Nephron (organoid): ENCODE measurements around the gene MAPK14.

ENCODE experiments used
- H3K27ac Mint-ChIP-seq, 3 experiments: 2 replicates each; pipeline ENCODE4 v1.8.0; 2020; ENCODE audit warnings: mixed read lengths in 3 of 3, mild to moderate bottlenecking in 2 of 3, moderate library complexity in 1 of 3
- H3K27me3 Mint-ChIP-seq: 2 replicates; pipeline ENCODE4 v1.8.0; 2021; ENCODE audit warnings: low read depth, mild to moderate bottlenecking, moderate library complexity, mixed read lengths
- H3K36me3 Mint-ChIP-seq: 2 replicates; pipeline ENCODE4 v1.8.0; 2020; ENCODE audit warnings: low read depth, mixed read lengths
- H3K4me1 Mint-ChIP-seq: 2 replicates; pipeline ENCODE4 v1.8.0; 2020; ENCODE audit warnings: mixed read lengths
- H3K4me3 Mint-ChIP-seq, 3 experiments: 2 replicates each; pipeline ENCODE4 v1.8.0; 2020; ENCODE audit warnings: mild to moderate bottlenecking in 3 of 3, mixed read lengths in 3 of 3, moderate library complexity in 2 of 3
- H3K9me3 Mint-ChIP-seq: 2 replicates; pipeline ENCODE4 v1.8.0; 2020; ENCODE audit warnings: mixed read lengths
- CTCF ChIP-seq, 3 experiments: fragments of 200-600 bp; sonication (generic); IDR thresholded peaks; one replicate each; pipeline ENCODE4 v1.5.0; 2021; ENCODE audit warnings: antibody characterized with exemption in 3 of 3; ENCODE audit not compliant: unreplicated experiment in 3 of 3

MAPK14 gene

GRCh38 chr6:36119209-36119608 is 91.6 kb downstream of the MAPK14 start:
- H3K27me3 Mint-ChIP-seq, result no peaks in the 10 kb centered on the region
- H3K36me3 Mint-ChIP-seq, result no peaks in the 10 kb centered on the region
- peaks cover 17% of the 10 kb centered on the region for H3K4me1 Mint-ChIP-seq
- H3K27ac Mint-ChIP-seq, result no peak overlapping the region
- no peak overlapping the region for H3K4me3 Mint-ChIP-seq
- TF ChIP-seq CTCF (IDR thresholded peaks at IDR 0.05; ENCODE audit: unreplicated experiment in 3 of 3), result no peak
- no peaks in the 10 kb centered on the region for H3K9me3 Mint-ChIP-seq

- H3K4me1 Mint-ChIP-seq, result peaks cover 13% of the 10 kb centered on the region
- no peaks in the 10 kb centered on the region for H3K27me3 Mint-ChIP-seq
- no peak overlapping the region for H3K4me3 Mint-ChIP-seq
- H3K9me3 Mint-ChIP-seq, result no peaks in the 10 kb centered on the region
- H3K36me3 Mint-ChIP-seq, result no peaks in the 10 kb centered on the region
- no peak for TF ChIP-seq CTCF (IDR thresholded peaks at IDR 0.05; ENCODE audit: unreplicated experiment in 3 of 3)
- H3K27ac Mint-ChIP-seq, result no peak overlapping the region
Measured at GRCh38 chr6:36120018-36120417, 92.4 kb downstream of the MAPK14 start.

GRCh38 chr6:36120539-36120938 is 92.9 kb downstream of the MAPK14 start:
- peaks cover 2% of the 10 kb centered on the region for H3K27me3 Mint-ChIP-seq
- no peaks in the 10 kb centered on the region for H3K36me3 Mint-ChIP-seq
- TF ChIP-seq CTCF (IDR thresholded peaks at IDR 0.05; ENCODE audit: unreplicated experiment in 3 of 3), result no peak
- peaks cover 11% of the 10 kb centered on the region for H3K4me1 Mint-ChIP-seq
- H3K27ac Mint-ChIP-seq, result no peak overlapping the region
- H3K9me3 Mint-ChIP-seq, result no peaks in the 10 kb centered on the region
- H3K4me3 Mint-ChIP-seq, result no peak overlapping the region

GRCh38 chr6:36120979-36121786 is 93.6 kb downstream of the MAPK14 start:
- Mint-ChIP-seq H3K27me3 (peaks cover 4% of the 10 kb centered on the region), H3K9me3 (no peaks in the 10 kb centered on the region), H3K27ac (no peak overlapping the region), H3K36me3 (no peaks in the 10 kb centered on the region), H3K4me3 (no peak overlapping the region), H3K4me1 (peaks cover 11% of the 10 kb centered on the region)
- no peak for TF ChIP-seq CTCF (IDR thresholded peaks at IDR 0.05; ENCODE audit: unreplicated experiment in 3 of 3)

- no peak for TF ChIP-seq CTCF (IDR thresholded peaks at IDR 0.05; ENCODE audit: unreplicated experiment in 3 of 3)
Measured at GRCh38 chr6:36121787-36122494, 94.3 kb downstream of the MAPK14 start.

More at GRCh38 chr6:36121787-36122494, 94.3 kb downstream of the MAPK14 start:
- Mint-ChIP-seq H3K27ac (no peak overlapping the region), H3K4me1 (peaks cover 7% of the 10 kb centered on the region), H3K4me3 (no peak overlapping the region), H3K36me3 (no peaks in the 10 kb centered on the region), H3K27me3 (peaks cover 5% of the 10 kb centered on the region), H3K9me3 (no peaks in the 10 kb centered on the region)
